ENCODE measurements around the gene RPA1.

Gene RPA1

GRCh38 chr17:1936766-1937165, 107.0 kb downstream of the RPA1 start:
- no peak for TF ChIP-seq POLR2A (IDR thresholded peaks at IDR 0.05; ENCODE audit: extremely low read depth, insufficient read length)
- TF ChIP-seq CTCF (IDR thresholded peaks at IDR 0.05; ENCODE audit: low read depth, low read length) = no peak
- TF ChIP-seq MYC (IDR thresholded peaks at IDR 0.05; ENCODE audit: low read depth, low read length) = no peak
- no peak for TF ChIP-seq MAX (IDR thresholded peaks at IDR 0.05; ENCODE audit: low read depth, low read length)
- no peak overlapping the region for H3K4me3 ChIP-seq (ENCODE audit: low read depth, low read length)
- DNase-seq (ENCODE audit: low read depth) = no peak

- TF ChIP-seq MYC (IDR thresholded peaks at IDR 0.05; ENCODE audit: low read depth, low read length) (no peak), MAX (IDR thresholded peaks at IDR 0.05; ENCODE audit: low read depth, low read length) (no peak), POLR2A (IDR thresholded peaks at IDR 0.05; ENCODE audit: extremely low read depth, insufficient read length) (no peak), CTCF (IDR thresholded peaks at IDR 0.05; ENCODE audit: low read depth, low read length) (no peak)
- no peak for DNase-seq (ENCODE audit: low read depth)
Measured at GRCh38 chr17:1937461-1937860, 107.7 kb downstream of the RPA1 start.

GRCh38 chr17:1939981-1940809, 110.4 kb downstream of the RPA1 start:
- H3K4me3 ChIP-seq (ENCODE audit: low read depth, low read length) = no peak overlapping the region
- DNase-seq (ENCODE audit: low read depth) = no peak
- TF ChIP-seq MAX (IDR thresholded peaks at IDR 0.05; ENCODE audit: low read depth, low read length) (no peak), POLR2A (IDR thresholded peaks at IDR 0.05; ENCODE audit: extremely low read depth, insufficient read length) (no peak), MYC (IDR thresholded peaks at IDR 0.05; ENCODE audit: low read depth, low read length) (no peak), CTCF (IDR thresholded peaks at IDR 0.05; ENCODE audit: low read depth, low read length) (no peak)

More at GRCh38 chr17:1937461-1937860, 107.7 kb downstream of the RPA1 start:
- no peak overlapping the region for H3K4me3 ChIP-seq (ENCODE audit: low read depth, low read length)

GRCh38 chr17:1940810-1941185, 111.0 kb downstream of the RPA1 start:
- no peak overlapping the region for H3K4me3 ChIP-seq (ENCODE audit: low read depth, low read length)
- DNase-seq (ENCODE audit: low read depth) = no peak
- no peak for TF ChIP-seq CTCF (IDR thresholded peaks at IDR 0.05; ENCODE audit: low read depth, low read length)
- TF ChIP-seq POLR2A (IDR thresholded peaks at IDR 0.05; ENCODE audit: extremely low read depth, insufficient read length) = no peak
- TF ChIP-seq MAX (IDR thresholded peaks at IDR 0.05; ENCODE audit: low read depth, low read length) = no peak
- TF ChIP-seq MYC (IDR thresholded peaks at IDR 0.05; ENCODE audit: low read depth, low read length) = no peak

- TF ChIP-seq POLR2A (IDR thresholded peaks at IDR 0.05; ENCODE audit: extremely low read depth, insufficient read length) = no peak
- no peak for TF ChIP-seq MYC (IDR thresholded peaks at IDR 0.05; ENCODE audit: low read depth, low read length)
- no peak for TF ChIP-seq MAX (IDR thresholded peaks at IDR 0.05; ENCODE audit: low read depth, low read length)
- TF ChIP-seq CTCF (IDR thresholded peaks at IDR 0.05; ENCODE audit: low read depth, low read length) = no peak
- no peak overlapping the region for H3K4me3 ChIP-seq (ENCODE audit: low read depth, low read length)
- DNase-seq (ENCODE audit: low read depth) = no peak
Measured at GRCh38 chr17:1941272-1942065, 111.7 kb downstream of the RPA1 start.

Measured in NB4 (cell line).